NOMO-1 treated with dmso at 0.1 percent for 144 hours (cell line): ENCODE results near the gene OVOL3.
"Not testable (repeated sequence)": the region's sequence is repeated elsewhere in the genome, so short reads cannot be mapped to it uniquely, and the experiment has no call there.

Experiments used
- DNase-seq: peaks from one replicate; lab custom pipeline; 2025; ENCODE audit not compliant: unreplicated experiment; lab: John Stamatoyannopoulos, UW

Gene OVOL3

GRCh38 chr19:36125557-36125956 is 14.6 kb downstream of the OVOL3 start:
- no peak for DNase-seq

GRCh38 chr19:36128392-36128736 is 17.4 kb downstream of the OVOL3 start:
- peak; percentile 60 for DNase-seq

GRCh38 chr19:36131221-36131620 is 20.3 kb downstream of the OVOL3 start:
- DNase-seq = not testable (repeated sequence)

DNA sequence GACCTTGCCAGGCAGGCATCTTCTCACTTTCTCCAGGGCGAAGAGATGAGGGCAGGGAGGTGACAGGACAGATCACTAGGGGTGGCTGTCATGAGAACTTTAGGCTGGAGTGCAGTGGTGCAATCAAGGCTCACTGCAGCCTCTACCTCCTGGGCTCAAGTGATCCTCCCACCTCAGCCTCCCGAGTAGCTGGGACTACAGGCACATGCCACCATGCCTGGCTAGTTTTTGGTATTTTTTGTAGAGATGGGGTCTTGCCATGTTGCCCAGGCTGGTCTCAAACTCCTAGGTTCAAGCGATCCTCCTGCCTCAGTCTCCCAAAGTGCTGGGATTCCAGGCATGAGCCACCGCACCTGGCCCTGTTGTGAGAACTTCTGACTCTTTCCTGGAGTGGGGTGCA is 23.9 kb downstream of the OVOL3 start:
- not testable (repeated sequence) for DNase-seq

GRCh38 chr19:36136964-36137686 is 26.2 kb downstream of the OVOL3 start:
- no peak for DNase-seq

- DNase-seq = no peak
Observed at GRCh38 chr19:36139120-36139472, 28.2 kb downstream of the OVOL3 start.

- DNase-seq = peak; percentile 90
Observed at GRCh38 chr19:36139473-36140303, 28.7 kb downstream of the OVOL3 start, which contains the start of gene CAPNS1. TSS of gene CAPNS1 (plus strand) at chr19:36140066. CDS start at chr19:36141012, 946 bp downstream.

DNA sequence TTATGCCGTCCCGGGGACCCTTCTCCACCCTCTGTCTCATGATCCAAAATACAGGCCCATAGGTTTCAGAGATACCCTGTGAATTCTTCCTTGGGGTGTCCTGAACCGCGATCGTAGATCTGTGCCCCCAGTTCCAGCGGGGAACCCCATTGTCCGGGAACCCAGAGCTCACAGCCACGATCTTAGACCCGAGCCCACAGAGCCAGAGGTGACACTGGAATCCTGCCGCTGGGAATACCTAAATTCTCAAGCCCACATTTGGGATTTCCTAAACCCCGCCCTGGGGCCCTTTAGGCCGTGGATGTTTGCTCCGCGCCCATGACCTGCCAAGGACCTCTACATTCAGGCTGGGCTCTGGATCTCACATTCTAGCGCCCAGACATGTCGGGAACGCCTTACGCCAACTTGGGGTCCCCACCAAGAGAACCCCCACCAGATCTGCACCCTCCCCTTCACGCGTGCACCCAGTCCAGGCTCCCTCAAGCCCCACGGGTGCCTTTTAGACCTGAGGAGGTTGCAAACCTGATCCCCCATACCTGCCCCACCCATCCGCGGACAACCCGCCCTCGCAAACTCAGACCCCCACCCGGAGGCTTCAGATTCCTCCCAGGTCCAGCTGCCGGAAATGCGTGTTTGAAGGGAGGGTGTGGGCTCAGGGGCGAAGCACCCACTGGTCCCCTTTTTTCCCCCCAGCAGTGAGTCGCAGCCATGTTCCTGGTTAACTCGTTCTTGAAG is 29.5 kb downstream of the OVOL3 start:
- DNase-seq = no peak

DNA sequence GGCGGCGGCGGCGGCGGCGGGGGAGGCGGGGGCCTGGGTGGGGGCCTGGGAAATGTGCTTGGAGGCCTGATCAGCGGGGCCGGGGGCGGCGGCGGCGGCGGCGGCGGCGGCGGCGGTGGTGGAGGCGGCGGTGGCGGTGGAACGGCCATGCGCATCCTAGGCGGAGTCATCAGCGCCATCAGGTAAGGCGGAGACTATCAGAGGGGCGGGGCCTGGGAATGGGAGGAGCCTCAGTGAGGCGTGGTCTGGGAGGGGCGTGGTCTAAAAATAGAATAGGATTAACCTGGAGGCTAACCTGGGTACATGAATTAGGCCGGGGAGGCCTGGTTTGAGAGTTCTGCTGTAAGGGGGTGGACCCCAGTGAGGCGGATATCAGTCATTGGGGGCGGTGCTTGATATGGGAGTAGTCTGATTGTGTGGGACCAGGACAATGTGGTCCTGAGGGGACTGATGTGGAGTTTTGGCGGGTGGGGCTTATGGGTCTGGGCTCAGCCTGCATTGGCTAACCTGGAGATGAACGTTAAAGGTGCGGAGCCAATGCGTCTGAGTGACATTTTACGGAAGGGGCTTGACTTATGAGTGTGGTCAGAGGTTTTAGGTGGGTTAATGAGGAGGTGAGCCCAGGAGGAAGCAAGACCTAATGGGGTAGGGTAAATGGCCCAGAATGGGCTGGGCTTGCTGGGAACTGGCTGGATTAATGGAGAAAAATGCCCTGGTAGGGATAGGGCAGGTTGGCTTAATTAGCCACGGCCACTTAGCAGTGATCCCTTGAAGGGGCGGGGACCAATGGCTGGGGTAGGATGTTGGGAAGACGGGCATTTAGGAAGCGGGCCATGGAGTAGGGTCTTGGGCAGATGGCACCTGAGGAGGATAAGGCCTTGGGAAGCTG is 30.3 kb downstream of the OVOL3 start:
- peak; percentile 56 for DNase-seq

GRCh38 chr19:36142046-36142445 is 31.1 kb downstream of the OVOL3 start:
- DNase-seq = no peak

- no peak for DNase-seq
Observed at GRCh38 chr19:36142496-36142895, 31.6 kb downstream of the OVOL3 start.

GRCh38 chr19:36144624-36145023 is 33.7 kb downstream of the OVOL3 start:
- no peak for DNase-seq

- no peak for DNase-seq
Observed at GRCh38 chr19:36149673-36150406, 38.9 kb downstream of the OVOL3 start.

DNA sequence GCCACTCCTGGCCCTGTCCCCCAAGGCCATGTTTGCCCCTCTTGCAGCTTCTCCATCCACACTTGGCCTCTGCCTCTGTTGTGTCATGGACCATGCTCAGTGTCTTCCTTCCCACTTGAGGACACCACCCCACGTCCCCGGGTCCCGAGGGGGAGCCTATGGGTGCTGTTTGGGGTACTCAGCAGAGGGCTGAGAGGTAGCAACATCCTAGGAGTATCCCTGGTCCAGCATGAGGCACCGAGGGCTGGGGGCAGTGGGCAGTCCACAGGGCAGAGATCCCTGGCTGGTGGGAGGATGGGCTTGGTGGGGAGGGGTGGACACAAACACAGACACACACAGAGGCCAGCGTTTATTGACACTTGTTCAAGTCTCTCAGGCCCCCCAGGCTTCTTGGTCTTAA is 39.6 kb downstream of the OVOL3 start:
- no peak for DNase-seq

DNA sequence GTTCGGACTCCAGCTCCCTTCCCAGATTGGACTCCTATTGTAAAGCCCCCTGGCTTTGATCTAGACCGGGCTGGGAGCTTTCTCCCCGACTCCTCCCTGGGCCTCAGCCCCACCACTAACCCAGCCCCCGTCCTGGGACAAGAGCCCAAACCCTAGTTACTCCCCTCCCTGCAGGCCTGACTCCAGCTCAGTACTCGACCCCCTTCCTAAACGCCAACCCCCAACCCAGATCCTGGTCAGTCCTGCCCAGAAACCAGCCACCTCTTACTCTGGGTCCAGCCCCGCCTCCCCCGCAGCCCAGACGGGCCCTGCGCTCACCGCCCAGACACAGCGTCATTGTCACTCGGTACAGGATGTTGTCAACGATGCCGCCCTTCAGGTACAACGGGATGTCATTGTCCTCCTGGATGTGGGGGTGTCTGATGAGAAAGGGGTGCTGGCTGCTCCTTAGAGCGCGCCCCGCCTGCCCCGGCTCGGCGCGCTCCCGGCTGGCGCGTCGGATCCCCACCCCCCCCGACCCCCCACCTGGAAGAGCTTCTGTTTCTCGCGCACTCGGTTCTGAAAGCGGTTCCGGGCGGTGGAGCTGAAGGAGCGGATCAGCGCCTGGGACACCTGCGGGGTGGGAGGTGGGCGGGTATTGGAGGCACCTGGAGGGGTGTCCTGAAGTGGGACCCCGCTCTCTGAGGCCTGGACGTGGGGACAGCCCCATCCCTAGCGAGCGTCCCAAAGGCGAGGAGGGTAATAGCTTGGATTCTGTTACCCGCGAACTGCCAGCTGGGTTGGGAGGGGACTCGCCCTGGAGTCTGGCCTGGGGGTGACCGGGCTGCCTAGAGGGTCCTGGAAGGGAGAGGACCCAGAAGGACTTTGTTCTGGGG is 40.4 kb downstream of the OVOL3 start:
- DNase-seq = no peak

GRCh38 chr19:36152019-36152351 is 41.0 kb downstream of the OVOL3 start:
- no peak for DNase-seq

DNA sequence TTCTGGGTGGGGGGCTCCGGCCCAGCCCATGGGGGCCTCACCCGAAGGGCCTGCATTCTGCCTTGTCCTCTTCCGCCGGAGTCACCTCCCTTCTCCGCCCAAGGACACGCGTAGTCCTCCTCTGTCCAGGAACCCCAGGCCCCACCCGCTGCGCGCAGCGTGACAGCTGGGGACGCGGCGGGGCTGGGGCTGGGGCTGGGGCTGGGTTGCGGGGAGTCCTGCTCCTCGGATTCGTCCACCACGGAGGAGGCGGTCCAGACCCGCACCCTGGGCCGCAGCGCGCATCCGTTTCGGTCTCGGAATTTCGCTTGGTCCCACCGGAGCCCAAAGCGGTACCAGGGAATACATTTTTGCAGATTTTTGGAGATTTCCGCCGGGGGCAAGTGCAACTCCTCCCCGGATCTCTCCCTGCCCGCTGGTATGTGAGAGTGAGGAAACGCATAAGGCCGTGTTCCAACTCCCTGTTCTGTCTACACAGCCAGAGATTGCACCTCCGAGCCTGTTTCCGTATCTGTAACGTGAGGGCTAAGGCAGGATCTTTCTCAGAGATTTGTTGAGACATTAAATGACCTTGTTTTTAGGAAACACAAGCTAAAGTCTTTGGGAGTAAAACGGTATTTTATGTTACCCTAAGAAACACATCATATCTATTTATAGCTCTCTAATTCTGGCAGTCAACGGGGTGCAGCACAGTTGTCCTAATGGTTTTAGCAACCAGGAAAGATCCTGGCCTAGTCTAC is 41.6 kb downstream of the OVOL3 start, which contains the start of gene COX7A1:
Gene COX7A1 (minus strand): TSS at position 96 of the 740 bp plus-strand sequence. CDS start 40 bp downstream, at position 56.
- DNase-seq = no peak

GRCh38 chr19:36153126-36153525 is 42.2 kb downstream of the OVOL3 start:
- DNase-seq = no peak
